HG03159 (cell line): ENCODE data around the gene VAPB.
"Not testable (repeated sequence)": the region's sequence is repeated elsewhere in the genome, so short reads cannot be mapped to it uniquely, and the experiment has no call there.

Experiments
- ATAC-seq: cut with Tn5 transposase; IDR thresholded peaks from one replicate; pipeline ENCODE4 v1.9.1; 2021; ENCODE audit warnings: mild to moderate bottlenecking, moderate library complexity; ENCODE audit not compliant: unreplicated experiment

VAPB gene, protein sequence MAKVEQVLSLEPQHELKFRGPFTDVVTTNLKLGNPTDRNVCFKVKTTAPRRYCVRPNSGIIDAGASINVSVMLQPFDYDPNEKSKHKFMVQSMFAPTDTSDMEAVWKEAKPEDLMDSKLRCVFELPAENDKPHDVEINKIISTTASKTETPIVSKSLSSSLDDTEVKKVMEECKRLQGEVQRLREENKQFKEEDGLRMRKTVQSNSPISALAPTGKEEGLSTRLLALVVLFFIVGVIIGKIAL

DNA sequence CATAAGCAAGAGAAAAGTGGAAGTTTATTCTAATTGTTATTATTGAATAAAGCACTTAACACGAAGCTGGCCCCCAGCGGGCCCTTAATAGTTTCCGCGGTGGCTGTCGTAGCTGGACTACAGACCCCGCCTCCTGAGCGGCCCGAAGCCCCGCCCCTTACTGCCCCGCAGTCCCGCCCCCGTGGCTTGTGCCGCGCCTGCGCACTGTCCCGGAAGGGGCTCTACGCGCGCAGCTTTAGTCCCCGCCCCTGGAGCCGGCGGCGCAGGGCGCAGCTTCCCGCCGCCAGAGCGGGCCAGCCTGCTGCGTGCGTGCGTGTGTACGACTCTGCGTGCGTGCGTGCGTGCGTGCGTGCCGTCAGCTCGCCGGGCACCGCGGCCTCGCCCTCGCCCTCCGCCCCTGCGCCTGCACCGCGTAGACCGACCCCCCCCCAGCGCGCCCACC lies at the start of gene VAPB:
Gene VAPB (plus strand): TSS at position 348 of the 442 bp plus-strand sequence. CDS start 231 bp downstream, outside the sequence.
- peak; percentile 94 for ATAC-seq

- ATAC-seq, result no peak
These were observed 49.3 kb upstream of the VAPB start for GRCh38 chr20:58339741-58340140.

GRCh38 chr20:58340151-58340550 lies 48.9 kb upstream of the VAPB start:
- no peak for ATAC-seq

DNA sequence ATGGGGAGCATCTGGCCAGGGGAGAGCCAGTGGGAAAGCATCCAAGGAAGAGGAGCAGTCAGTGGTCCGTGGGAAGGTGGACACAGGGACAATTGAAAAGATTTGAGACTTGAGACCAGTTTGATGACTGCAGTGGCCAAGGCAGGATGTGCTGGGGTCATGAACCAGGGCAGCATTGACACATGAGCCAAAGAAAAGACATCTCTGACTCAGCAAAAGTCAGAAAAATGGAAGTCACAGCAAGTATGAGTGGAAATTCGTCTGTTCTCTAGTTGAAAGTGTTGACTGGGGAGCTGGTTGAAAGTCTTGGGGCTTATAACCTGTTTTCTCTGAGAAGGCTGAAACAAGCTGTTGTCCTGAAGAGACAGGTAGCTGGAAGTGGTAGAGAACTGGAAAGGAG lies 48.2 kb upstream of the VAPB start:
- ATAC-seq, result no peak

DNA sequence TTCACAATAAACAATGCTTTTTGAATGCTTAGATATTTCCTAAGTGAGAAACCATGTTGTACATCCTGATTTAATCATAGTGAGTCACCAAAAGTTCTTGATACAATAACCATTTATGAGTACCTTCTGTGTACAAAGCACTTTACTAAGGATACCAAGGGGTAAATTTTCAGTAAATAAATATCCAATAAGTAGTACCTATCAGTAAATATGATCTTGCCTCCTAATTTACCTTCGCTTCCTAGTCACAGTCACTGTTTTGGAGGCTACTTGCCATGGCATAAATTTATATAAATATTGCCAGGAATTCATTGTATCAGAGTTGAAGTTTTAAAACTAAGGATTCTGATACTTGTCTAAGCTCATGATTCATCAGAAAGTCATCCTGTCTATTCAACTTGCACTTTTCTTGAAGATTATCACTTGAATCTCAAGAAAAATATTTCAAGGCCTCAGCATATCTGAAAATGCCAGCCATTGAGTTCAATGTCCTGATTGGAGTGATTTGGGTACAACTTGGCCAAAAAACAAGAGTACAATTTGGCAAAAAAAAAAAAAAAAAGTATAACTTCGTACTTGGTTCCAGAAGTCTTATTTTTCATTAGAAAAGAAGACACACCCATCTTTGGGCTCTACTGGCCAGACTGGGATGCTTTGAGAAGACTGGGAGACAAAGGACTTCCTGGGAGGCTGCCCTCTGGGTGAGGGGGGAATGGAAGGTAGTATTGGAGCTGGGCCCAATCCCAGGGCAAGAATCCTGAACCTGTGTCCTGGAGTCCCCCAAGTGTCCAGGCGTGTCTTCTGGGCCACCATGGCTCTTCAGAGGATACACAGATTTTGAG lies 46.7 kb upstream of the VAPB start:
- ATAC-seq, result no peak

DNA sequence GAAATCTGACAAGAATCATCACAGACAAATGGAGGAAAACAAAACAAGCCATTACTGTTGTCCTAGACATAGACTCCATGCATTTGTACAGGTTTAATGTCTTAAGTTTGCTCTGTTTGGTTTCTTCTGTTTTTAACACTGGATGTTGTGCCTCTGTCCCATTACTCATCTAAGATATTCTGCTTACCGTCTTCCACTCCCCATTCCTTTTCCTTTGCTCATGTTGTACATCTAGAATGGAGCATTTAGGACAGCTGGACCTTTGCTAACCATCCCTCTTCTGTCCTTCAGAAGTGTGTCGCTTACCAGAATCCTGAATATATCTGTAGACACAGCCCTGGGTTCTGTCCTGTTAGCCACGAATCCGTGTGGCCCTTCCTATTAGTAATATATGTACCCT lies 44.3 kb upstream of the VAPB start:
- ATAC-seq, result no peak

DNA sequence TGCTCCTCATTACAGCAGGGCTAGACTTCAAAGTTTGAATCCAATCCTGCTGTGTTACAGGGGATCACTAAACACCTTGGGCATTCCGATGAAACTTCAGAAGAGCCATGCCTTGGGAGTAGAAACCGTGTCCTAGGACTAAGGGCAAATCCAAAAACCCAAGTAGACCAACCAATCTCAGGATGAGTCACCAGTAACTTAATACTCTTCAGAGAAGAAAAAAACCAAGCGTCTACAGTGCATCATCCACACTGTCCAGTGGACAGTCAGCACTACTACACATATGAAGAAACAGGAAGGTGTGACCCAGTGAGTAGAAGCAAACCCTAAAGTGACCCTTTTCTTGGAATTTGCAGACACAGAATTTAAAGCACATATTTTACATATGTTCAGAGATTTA lies 39.5 kb upstream of the VAPB start:
- ATAC-seq, result no peak

DNA sequence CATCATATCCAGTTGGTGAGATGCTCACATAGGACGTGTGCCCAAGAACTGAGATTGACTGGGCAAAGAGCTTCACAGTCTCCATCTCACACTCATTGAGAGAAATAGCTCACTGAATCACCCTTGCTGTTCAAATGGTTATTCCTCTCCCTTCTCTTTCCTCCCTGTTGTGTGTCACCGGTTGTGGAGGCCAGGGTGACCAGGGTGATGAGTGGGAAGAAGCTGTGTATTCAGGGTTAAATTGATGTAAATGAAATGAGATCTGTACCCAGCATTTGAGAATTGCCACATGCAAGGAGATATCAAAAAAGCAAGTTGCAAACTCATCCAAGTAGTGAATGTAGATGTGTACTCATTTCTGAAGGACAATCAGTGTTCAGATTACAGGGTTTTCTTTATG lies 36.6 kb upstream of the VAPB start:
- no peak for ATAC-seq

- no peak for ATAC-seq
These were observed 29.6 kb upstream of the VAPB start for GRCh38 chr20:58359441-58359840.

DNA sequence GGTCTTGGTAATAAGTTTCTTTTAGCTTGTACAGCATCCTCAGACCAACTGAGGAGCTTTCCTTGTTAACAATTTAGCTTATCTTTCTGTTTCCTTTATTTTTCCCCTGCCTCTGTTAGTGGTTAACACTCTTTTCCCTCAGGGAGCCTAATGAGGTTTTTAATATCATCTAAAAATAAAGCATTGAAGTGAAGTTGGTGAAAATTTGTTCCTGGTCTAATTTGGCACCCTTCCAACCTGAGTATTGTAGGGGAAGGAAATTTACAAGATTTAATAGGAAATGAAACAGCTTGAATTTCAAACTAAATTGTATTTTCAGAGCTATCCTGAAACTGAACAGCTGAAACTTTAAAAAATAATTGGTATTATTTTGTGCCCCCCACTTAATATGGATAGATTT lies 28.1 kb upstream of the VAPB start:
- no peak for ATAC-seq

DNA sequence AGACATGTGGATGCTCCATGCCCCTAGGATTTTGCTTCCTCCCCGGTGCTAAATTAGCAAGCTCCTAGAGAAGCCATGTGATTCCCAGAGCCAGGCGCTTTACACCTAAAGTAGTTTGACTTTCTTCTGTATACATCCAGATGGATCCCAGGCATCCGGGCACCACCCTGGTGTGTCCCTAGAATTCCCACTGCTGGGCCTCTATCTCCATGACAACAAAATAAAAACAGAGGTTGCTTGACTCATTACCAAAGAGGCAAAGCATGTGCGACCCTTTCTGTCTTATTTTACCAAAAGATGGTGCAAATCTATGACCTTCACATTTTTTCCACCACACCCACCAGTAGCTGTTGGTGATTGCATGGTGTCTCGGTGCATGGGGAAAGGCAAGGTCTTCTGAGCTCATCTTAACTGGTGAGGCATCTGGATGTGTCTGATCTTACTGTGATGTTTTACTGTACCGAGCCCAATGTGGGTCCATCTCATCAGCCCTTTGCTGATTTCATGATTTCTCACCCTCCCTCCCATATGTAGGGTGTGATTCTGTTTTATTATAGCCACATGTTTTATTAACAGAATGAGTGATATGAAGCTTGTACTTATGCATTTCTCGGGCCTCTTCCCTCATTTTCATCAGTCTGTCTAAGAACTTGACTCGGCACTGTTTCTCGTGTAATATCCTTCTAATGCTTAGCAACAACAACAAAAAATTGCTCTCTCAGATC lies 27.4 kb upstream of the VAPB start:
- no peak for ATAC-seq

- no peak for ATAC-seq
These were observed 26.9 kb upstream of the VAPB start for GRCh38 chr20:58362206-58362516.

DNA sequence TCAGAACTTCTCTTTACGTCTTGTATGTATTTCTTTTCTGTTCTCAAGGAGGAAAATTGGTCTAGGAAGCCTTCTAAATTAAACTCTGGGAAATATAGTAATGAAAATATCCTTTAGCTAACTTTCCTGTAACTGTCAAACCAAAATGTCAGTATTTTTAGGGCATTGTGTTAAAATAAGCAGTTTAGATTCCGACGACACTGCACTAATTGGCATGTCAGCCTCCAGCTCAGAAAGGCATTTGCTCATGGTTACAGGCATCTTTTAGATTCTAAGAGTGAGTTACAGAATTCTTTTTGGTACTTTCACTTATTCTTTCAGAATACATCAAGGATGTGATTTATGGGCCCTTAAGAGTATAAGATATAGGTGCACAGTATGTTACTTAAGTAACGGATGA lies 26.1 kb upstream of the VAPB start:
- ATAC-seq, result no peak

DNA sequence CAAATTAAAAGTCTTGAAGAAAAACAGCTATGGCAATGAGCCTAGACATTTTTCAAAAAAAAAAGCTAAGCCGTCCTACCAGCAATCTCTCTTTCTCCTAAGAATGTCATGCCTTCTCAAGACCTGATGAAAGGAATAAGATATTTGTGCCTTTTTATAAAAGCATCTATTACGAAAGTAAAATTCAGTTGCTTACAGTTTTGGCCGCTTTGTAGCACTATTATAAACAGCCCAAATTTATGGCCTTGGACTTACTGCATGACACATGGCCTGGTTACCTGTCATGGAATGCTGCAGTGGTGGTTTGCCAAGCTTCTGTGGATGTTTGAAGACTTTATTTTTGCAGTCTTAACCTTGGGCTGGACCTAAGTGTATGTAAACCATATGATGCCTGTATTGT lies 22.2 kb upstream of the VAPB start:
- ATAC-seq, result no peak

DNA sequence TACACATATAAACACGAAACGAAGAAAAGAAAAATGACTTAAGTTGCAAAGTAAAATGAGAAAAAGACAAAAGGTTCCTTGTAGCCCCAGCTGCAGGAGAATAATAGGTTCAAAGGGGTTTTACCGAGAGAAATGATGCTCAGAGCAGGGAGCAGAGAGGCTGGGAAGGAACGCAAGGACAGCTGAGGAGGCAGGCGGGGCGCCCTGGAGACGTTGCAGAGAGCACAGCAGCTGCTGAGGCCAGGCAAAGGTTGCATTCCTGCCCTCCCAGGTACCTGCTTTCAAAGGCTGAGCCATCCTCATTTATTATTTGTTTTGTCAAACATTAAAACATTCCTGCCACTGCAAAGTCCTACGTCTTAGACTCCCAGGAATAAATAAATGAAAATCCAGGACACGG lies 16.2 kb upstream of the VAPB start:
- ATAC-seq, result no peak

DNA sequence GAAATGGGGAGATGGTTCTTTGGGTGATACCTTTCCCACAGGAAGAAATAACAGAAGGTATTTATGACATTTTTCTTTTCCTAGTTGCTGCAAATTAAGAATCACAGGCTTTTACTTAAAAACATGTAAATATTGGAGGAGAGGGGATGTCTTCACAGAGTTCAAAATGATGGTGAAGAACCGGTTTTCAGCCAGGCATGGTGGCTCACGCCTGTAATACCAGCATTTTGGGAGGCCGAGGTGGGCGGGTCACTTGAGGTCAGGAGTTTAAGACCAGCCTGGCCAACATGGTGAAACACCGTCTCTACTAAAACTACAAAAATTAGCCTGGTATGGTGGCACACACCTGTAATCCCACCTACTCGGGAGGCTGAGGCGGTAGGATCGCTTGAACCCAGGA lies 15.7 kb upstream of the VAPB start:
- not testable (repeated sequence) for ATAC-seq

GRCh38 chr20:58374027-58374850 lies 14.8 kb upstream of the VAPB start:
- ATAC-seq, result no peak

- no peak for ATAC-seq
These were observed 13.9 kb upstream of the VAPB start for GRCh38 chr20:58374906-58375758.

DNA sequence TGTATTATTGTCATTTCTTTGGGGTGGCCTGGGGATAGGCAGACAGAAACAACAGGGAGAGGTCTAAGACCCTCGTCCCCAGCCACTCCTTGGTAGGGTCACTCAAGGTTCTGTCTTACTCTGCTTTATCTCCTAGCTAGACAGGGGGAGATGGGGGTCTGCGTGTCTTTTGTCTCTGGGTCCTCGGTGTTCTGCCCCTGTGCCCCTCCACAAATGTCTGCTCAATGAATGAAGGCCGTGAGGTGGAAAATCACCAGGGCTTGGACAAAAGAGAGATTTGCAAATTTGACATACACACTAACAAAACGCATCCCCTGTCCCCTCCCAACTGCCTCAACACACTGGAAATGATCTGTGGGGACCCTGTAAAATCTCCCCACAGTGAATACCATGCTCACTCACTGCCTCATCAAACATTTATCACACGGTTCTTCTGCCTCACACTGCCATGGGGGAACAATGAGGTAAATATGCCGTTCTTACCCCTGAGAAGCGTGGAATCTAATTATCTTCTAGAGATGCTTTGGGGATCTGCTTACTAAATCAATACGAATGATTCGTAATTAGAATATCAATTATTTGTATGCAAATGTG lies 13.2 kb upstream of the VAPB start:
- no peak for ATAC-seq

- no peak for ATAC-seq
These were observed 12.0 kb upstream of the VAPB start for GRCh38 chr20:58377017-58377416.
